ENCODE data around the gene GALNT17.

DNA sequence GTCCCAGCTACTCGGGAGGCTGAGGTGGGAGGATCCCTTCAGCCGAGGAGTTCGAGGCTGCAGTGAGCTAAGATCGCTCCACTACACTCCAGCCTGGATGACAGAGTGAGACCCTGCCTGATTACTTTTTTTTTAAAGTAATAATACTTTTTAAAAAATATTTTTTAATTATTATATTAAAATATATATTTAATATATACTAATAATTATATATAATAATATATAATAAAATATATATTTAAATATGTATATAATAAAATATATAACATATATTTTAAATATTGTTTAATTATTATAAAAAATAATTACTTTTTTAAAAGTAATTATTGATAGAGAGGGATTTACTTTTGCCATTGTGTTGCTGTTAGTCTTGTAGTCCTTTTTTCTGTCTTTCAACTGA lies 169.2 kb downstream of the GALNT17 start:
- TF ChIP-seq POLR2A (IDR thresholded peaks at IDR 0.05): no peak
- TF ChIP-seq, protein P1, sequence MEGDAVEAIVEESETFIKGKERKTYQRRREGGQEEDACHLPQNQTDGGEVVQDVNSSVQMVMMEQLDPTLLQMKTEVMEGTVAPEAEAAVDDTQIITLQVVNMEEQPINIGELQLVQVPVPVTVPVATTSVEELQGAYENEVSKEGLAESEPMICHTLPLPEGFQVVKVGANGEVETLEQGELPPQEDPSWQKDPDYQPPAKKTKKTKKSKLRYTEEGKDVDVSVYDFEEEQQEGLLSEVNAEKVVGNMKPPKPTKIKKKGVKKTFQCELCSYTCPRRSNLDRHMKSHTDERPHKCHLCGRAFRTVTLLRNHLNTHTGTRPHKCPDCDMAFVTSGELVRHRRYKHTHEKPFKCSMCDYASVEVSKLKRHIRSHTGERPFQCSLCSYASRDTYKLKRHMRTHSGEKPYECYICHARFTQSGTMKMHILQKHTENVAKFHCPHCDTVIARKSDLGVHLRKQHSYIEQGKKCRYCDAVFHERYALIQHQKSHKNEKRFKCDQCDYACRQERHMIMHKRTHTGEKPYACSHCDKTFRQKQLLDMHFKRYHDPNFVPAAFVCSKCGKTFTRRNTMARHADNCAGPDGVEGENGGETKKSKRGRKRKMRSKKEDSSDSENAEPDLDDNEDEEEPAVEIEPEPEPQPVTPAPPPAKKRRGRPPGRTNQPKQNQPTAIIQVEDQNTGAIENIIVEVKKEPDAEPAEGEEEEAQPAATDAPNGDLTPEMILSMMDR (IDR thresholded peaks at IDR 0.05): no peak

Measured in heart left ventricle (tissue), 13 donors.